Activated naive CD8-positive, alpha-beta T cell treated with anti-CD3 and anti-CD28 coated beads, Interleukin-2, amount 50 U/mL, for 24 hours (primary cell): ENCODE measurements around the gene ZNF407.

Experiments
- ATAC-seq: fragments of 150-1000 bp; cut with Tn5 transposase; one replicate; pipeline ENCODE4 v1.10.0; 2021
- DNase-seq: peaks from one replicate; pipeline ENCODE4 v3.0.0; 2021
- H3K27ac Mint-ChIP-seq: one replicate; pipeline ENCODE4 v1.8.0; 2021; ENCODE audit warnings: mild to moderate bottlenecking, mixed read lengths
- H3K27me3 Mint-ChIP-seq: one replicate; pipeline ENCODE4 v1.8.0; 2021; ENCODE audit warnings: mixed read lengths
- H3K36me3 Mint-ChIP-seq: one replicate; pipeline ENCODE4 v1.8.0; 2021; ENCODE audit warnings: low read depth, mixed read lengths
- H3K4me1 Mint-ChIP-seq: one replicate; pipeline ENCODE4 v1.8.0; 2021; ENCODE audit warnings: mixed read lengths
- H3K4me3 Mint-ChIP-seq: one replicate; pipeline ENCODE4 v1.8.0; 2021; ENCODE audit warnings: mild to moderate bottlenecking, moderate library complexity, mixed read lengths
- H3K9me3 Mint-ChIP-seq: one replicate; pipeline ENCODE4 v1.8.0; 2021; ENCODE audit warnings: mixed read lengths

The ZNF407 gene

DNA sequence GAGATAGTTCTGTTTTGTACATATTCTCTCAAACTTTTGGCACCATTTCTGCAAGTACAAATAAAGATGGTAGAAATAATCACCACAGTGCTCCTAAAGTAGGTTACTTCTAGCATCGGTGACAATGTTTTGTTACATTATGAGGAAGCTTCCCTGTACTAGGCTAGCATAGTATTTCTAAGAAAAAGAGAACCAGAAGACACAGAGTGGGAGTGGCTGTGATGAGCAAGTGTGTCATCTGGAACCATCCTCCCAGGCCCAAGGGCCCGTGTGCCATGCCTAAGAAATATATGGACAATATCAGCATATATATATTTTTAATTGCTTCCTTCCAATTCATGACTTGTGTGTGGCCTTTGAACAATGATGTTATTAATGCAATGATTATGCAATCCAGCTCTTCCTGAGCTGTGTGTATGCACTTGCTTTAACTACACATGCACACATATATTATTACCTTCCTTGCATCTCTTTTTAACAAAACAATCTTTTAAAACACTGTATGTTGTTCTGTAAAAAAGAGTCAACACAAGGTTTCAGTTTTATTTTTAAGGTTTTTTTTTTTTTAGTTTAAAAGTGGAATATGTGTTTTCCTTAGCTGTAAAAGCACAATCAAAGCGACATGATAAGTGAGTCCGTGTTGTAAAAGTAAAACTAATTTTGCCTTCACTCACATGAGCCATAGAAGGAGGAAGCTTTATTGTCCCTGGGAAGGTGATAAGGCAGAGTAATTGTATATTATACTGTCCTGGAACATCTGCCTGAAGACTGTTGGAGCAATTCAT, 303.9 kb downstream of the ZNF407 start:
- DNase-seq (no peak), ATAC-seq (no peak)
- H3K4me3 Mint-ChIP-seq, result no peak overlapping the region
- no peaks in the 10 kb centered on the region for H3K9me3 Mint-ChIP-seq
- H3K4me1 Mint-ChIP-seq, result no peaks in the 10 kb centered on the region
- no peaks in the 10 kb centered on the region for H3K27me3 Mint-ChIP-seq
- H3K36me3 Mint-ChIP-seq, result peaks cover 2% of the 10 kb centered on the region
- H3K27ac Mint-ChIP-seq, result no peak overlapping the region

DNA sequence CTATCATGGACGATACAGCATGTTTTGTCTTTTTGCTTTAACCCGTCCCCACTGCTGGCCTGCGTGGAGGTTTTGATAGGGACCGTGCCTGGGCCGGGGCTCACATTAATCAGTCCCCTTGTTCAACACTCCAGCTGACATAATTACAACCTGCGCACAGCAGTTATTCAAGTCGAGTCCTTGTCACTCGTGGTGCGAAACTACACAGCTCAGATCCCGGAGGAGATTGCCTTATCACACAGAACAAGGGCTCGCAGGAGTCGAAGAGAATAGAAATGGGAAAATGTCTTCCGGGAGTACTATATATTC, 304.4 kb downstream of the ZNF407 start:
- no peak for DNase-seq
- no peaks in the 10 kb centered on the region for H3K9me3 Mint-ChIP-seq
- no peak overlapping the region for H3K27ac Mint-ChIP-seq

GRCh38 chr18:74905247-74905646, 307.6 kb downstream of the ZNF407 start:
- H3K4me3 Mint-ChIP-seq, result no peak overlapping the region
- ATAC-seq, result no peak
- no peak overlapping the region for H3K27ac Mint-ChIP-seq
- H3K27me3 Mint-ChIP-seq, result no peaks in the 10 kb centered on the region
- no peaks in the 10 kb centered on the region for H3K9me3 Mint-ChIP-seq
- H3K36me3 Mint-ChIP-seq, result peaks cover 2% of the 10 kb centered on the region
- no peak for DNase-seq
- H3K4me1 Mint-ChIP-seq, result no peaks in the 10 kb centered on the region

More for the DNA sequence above, 304.4 kb downstream of the ZNF407 start:
- ATAC-seq, result no peak
- Mint-ChIP-seq H3K27me3 (no peaks in the 10 kb centered on the region), H3K36me3 (peaks cover 2% of the 10 kb centered on the region), H3K4me1 (no peaks in the 10 kb centered on the region), H3K4me3 (no peak overlapping the region)

DNA sequence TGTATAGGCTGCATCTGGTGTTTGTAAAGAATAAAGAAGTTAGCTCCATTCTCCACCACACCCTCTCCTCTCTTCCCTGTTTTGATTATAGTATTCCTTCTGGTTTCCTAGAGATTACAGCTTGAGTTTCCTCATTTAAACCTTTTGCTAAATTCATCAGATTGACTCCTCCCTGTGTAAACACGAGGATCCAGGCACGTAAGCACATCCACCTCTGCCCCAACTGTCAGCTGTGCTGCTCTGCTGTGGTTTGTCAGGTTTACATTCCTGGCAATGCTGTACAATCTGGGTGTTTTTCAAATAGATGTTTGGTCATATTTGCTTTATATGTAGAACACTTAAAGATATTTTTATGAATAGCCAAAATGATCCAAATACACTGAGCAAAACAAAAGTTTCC, 308.5 kb downstream of the ZNF407 start:
- Mint-ChIP-seq H3K4me1 (no peaks in the 10 kb centered on the region), H3K27me3 (no peaks in the 10 kb centered on the region), H3K27ac (no peak overlapping the region), H3K9me3 (no peaks in the 10 kb centered on the region), H3K36me3 (peaks cover 2% of the 10 kb centered on the region), H3K4me3 (no peak overlapping the region)
- no peak for ATAC-seq
- DNase-seq, result no peak

DNA sequence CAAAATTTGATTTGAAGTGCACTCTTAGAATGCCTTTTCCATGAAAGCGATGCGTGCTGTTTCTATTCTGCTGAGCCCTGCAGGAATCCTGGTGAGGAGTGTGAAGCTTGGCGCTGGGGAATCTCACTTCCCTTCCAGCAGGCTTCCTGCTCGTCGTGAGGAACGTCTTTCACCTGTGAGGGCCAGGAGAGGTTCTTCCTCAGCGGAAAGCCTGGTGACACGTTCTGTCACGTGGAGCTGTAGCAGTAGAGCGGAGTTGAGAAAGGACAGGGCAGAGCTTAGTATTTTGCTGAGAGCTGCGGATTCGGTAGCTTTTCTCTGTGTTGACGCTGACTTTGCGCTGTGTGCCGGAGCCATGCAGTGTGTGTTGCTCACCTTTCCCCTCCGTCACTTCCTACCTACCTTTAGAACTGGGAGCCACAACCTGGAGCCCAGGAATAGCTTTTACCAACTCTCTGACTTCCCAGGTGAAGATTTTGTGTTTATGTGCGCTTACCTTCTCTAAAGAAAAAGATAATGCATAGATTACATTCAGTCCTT, 316.5 kb downstream of the ZNF407 start:
- H3K4me3 Mint-ChIP-seq, result no peak overlapping the region
- no peak overlapping the region for H3K27ac Mint-ChIP-seq

DNA sequence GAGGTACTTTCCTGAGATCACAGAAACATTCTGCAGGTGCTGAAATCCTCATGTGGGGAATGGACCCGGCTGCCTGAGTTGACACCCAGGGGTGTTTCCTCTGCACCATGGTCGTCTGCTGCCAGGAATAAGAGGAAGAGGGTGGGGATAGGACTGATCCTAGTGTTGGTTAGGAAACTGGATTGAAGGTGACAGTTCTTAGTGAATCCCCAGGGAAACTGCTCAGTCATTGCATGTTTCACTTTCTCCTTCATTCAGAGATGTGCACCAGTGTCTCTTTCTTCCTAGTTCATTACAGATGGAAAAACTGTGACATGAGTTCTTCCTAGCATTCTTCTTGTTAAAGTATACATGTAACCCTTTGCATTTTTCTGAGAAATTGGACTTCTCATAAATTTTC, 317.0 kb downstream of the ZNF407 start:
- no peaks in the 10 kb centered on the region for H3K9me3 Mint-ChIP-seq
- no peak for DNase-seq

More for the DNA sequence above, 316.5 kb downstream of the ZNF407 start:
- ATAC-seq (no peak), DNase-seq (no peak)
- no peaks in the 10 kb centered on the region for H3K27me3 Mint-ChIP-seq
- H3K4me1 Mint-ChIP-seq, result no peaks in the 10 kb centered on the region
- no peaks in the 10 kb centered on the region for H3K9me3 Mint-ChIP-seq
- no peaks in the 10 kb centered on the region for H3K36me3 Mint-ChIP-seq

DNA sequence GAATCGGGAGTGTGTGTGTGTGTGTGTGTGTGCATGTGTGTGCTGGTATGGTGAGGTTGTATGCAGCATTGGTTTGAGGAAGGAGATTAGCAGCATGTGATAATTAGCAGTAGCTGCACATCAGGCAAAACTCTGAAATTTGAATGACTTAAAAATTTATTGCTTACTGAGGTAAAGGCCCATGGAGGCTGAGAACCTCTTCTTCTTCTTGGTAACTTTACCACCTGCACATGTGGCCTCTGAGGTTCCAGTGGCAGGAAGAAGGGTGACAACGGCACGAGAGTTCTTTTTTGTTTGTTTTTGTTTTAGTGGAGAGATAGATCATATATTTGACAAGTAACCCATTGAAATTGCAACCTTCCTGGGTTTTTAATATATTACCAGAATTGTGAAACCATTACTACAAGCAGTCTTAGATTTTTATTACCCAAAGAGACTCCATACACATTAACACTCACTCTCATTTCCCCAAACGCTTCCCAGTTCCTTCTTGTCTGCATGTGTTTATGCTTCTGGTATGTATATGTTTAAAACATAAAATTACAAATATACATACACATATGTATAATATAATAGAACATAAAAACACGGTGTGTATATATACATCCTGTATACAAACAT, 319.2 kb downstream of the ZNF407 start:
- Mint-ChIP-seq H3K4me3 (no peak overlapping the region), H3K27me3 (no peaks in the 10 kb centered on the region), H3K27ac (no peak overlapping the region), H3K4me1 (no peaks in the 10 kb centered on the region), H3K36me3 (peaks cover 11% of the 10 kb centered on the region), H3K9me3 (no peaks in the 10 kb centered on the region)
- no peak for DNase-seq
- ATAC-seq, result no peak

More for the DNA sequence above, 317.0 kb downstream of the ZNF407 start:
- Mint-ChIP-seq H3K36me3 (no peaks in the 10 kb centered on the region), H3K27ac (peak overlapping the region; percentile 37), H3K27me3 (no peaks in the 10 kb centered on the region), H3K4me1 (no peaks in the 10 kb centered on the region), H3K4me3 (no peak overlapping the region)
- ATAC-seq, result no peak

DNA sequence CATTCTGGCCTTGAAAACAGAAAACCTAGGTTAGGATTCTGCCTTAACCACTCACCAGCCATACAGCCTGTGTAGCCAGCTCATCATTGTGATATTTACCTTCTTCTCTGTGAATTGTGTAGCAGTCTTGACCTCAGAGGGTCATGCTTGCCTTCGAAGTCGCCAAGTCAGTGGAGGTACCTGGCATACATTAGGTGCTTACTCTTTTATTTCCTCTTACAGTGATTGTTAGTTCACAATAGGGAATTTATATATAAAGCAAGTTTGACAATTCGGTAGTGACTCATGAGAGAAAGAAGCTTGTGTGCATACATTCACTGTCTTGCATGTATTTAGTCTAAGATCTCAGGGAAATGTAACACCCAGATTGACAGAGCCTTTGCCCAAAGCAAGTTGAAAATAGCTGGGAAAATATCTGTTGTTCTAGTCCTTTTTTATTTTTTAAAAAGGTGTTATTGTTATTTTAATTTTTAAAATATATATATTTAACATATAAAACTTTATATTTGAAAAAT, 320.7 kb downstream of the ZNF407 start:
- no peaks in the 10 kb centered on the region for H3K4me1 Mint-ChIP-seq
- no peak for DNase-seq

DNA sequence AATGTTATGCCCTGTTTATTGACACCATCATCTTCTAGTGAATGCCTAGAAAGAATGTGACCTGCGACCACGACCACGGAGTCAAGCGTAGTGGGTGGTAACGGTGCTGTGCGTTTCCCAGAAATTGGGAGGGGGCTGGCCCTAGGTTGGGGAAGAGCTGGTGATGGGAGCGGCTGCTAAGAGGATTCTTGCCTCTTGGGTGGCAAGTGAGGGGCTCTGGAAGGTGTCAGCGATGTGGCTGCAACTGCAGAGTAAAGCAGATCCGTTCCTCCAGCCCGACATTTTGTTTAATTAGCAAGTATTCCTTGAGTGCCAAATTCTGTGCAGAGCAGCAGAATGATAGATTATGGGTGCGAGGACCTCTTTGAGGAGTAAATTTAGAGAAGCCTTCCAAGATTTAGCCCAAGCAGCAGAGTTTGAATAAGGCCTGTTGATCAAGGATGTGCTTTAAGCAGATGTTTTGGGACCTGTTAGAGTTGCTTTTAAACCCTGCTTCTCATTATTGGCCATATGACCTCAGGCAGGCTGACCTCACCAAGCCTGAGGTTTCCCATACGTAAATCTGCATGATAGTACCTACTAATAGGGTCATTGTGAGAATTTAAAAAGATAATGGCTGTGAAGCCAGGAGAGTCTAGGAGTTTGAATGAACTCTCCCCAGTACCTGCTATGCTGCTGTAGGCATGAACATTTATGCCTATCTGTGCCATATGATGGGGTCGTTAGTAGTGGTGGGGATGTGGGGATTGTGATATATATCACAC, 323.6 kb downstream of the ZNF407 start:
- peaks cover 11% of the 10 kb centered on the region for H3K36me3 Mint-ChIP-seq
- DNase-seq (no peak), ATAC-seq (no peak)
- no peaks in the 10 kb centered on the region for H3K27me3 Mint-ChIP-seq
- no peak overlapping the region for H3K27ac Mint-ChIP-seq
- H3K4me3 Mint-ChIP-seq, result no peak overlapping the region
- H3K4me1 Mint-ChIP-seq, result no peaks in the 10 kb centered on the region
- H3K9me3 Mint-ChIP-seq, result no peaks in the 10 kb centered on the region

More for the DNA sequence above, 320.7 kb downstream of the ZNF407 start:
- Mint-ChIP-seq H3K27me3 (no peaks in the 10 kb centered on the region), H3K27ac (no peak overlapping the region), H3K36me3 (peaks cover 11% of the 10 kb centered on the region), H3K9me3 (no peaks in the 10 kb centered on the region), H3K4me3 (no peak overlapping the region)
- no peak for ATAC-seq

GRCh38 chr18:74926051-74926450, 328.4 kb downstream of the ZNF407 start:
- no peak overlapping the region for H3K4me3 Mint-ChIP-seq
- H3K9me3 Mint-ChIP-seq, result no peaks in the 10 kb centered on the region
- H3K27me3 Mint-ChIP-seq, result no peaks in the 10 kb centered on the region
- no peaks in the 10 kb centered on the region for H3K4me1 Mint-ChIP-seq
- peaks cover 12% of the 10 kb centered on the region for H3K36me3 Mint-ChIP-seq
- ATAC-seq (no peak), DNase-seq (no peak)
- no peak overlapping the region for H3K27ac Mint-ChIP-seq

DNA sequence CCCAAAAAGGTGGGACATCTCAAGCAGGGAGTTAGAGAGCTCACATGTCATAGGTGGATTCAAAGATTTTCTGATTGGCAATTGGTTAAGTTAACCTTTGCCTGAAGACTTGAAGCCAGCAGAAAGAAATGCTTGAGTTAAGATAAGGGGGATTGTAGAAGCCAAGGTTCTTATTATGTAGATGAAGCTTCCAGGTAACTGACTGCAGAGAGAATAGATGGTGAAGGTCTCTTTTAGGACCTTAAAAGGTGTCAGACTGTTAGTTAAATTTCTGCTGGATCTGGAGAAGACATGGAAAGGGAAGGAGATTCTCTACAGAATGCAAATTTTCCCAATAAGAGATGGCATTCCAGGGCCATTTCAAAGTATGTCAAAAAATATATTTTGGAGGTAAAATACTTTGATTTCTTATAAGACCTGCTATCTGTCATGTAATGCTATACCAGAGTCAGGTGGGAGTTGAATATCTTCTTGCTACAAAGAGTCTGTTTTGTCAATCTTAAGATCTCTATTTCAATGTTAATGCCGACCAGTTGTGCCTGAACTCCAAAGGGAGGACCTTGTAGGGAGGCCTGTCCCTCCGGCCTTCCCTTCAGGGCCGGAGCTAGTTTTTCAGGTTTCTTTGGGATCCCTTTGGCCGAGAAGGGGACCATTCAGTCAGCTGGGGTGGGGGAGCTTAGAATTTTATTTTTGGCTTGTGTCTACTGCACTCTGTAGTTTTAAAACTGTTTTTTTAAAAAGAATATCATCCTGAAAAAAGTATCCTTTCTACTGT, 330.7 kb downstream of the ZNF407 start:
- no peak for ATAC-seq
- Mint-ChIP-seq H3K27ac (no peak overlapping the region), H3K27me3 (no peaks in the 10 kb centered on the region), H3K4me1 (no peaks in the 10 kb centered on the region), H3K36me3 (peaks cover 12% of the 10 kb centered on the region), H3K9me3 (no peaks in the 10 kb centered on the region), H3K4me3 (no peak overlapping the region)
- no peak for DNase-seq

DNA sequence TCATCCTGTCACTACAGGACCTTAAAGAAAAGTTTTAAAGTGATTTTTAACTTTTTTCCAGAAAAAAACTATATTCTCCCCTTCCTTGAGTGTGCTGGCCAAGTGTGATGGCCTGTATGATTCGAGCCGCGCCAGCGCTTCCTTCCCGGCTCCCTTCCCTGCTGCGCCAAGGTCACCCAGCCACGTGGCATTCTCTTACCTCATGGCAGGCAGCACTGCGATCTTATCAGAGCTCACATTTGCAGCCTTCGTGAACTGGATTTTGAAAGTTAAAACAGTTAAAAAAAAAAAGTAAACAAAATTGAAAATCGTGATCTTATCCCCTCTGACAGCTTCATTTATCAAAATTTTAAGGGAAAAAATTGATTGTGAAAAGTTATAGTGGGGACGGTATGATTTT, 331.4 kb downstream of the ZNF407 start:
- Mint-ChIP-seq H3K36me3 (peaks cover 12% of the 10 kb centered on the region), H3K4me1 (no peaks in the 10 kb centered on the region), H3K27ac (no peak overlapping the region), H3K4me3 (no peak overlapping the region), H3K27me3 (no peaks in the 10 kb centered on the region), H3K9me3 (no peaks in the 10 kb centered on the region)
- no peak for ATAC-seq
- DNase-seq, result no peak

DNA sequence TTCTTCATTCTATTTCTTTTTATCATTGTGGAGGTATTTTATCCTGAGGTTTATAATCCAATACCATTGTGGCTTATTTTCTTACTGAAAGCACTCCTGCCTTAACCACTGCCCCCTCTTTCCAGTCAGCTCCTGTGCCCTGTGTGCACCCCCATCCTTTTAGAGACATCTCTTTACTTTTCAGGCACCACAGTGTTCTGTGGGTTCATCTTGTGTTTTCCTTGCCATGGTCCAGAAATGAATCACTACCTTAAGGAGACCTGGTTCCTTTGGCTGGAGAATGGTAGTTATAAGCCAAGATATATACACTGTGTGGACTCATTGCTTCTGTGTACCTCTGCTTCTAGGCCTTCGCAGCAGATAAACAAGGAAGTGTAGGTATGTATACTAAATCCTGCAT, 332.9 kb downstream of the ZNF407 start:
- ATAC-seq (no peak), DNase-seq (no peak)
- H3K27ac Mint-ChIP-seq, result no peak overlapping the region
- H3K9me3 Mint-ChIP-seq, result no peaks in the 10 kb centered on the region
- H3K27me3 Mint-ChIP-seq, result no peaks in the 10 kb centered on the region
- no peak overlapping the region for H3K4me3 Mint-ChIP-seq
- H3K36me3 Mint-ChIP-seq, result peaks cover 12% of the 10 kb centered on the region
- no peaks in the 10 kb centered on the region for H3K4me1 Mint-ChIP-seq

GRCh38 chr18:74933930-74934329, 336.3 kb downstream of the ZNF407 start:
- no peak overlapping the region for H3K27ac Mint-ChIP-seq
- H3K4me3 Mint-ChIP-seq, result no peak overlapping the region
- DNase-seq (no peak), ATAC-seq (no peak)
- no peaks in the 10 kb centered on the region for H3K4me1 Mint-ChIP-seq
- no peaks in the 10 kb centered on the region for H3K9me3 Mint-ChIP-seq
- peaks cover 15% of the 10 kb centered on the region for H3K36me3 Mint-ChIP-seq
- no peaks in the 10 kb centered on the region for H3K27me3 Mint-ChIP-seq
